HepG2 (cell line): ENCODE data around the gene ATP13A4. TPM values are rescaled to one million over a fixed set of nuclear protein-coding genes. Genes with fewer than 3 reads are reported as not detected.

Experiments used
- ATAC-seq: fragments of 200-7000 bp; cut with Tn5 transposase; 3 replicates; pipeline ENCODE4 v1.9.1; 2020; ENCODE audit warnings: mild to moderate bottlenecking, moderate library complexity
- BruUV-seq: library from RNA; stranded (reverse); fragments of 400-500 nt; replicated peaks from 2 replicates; lab custom pipeline; 2021; lab: Mats Ljungman, UMichigan
- CTCF ChIA-PET: fragments of 300-600 bp; formaldehyde crosslinking; extraction: SDS; loops from one replicate; lab custom pipeline; 2021; ENCODE audit warnings: low total read pairs, inconsistent platforms, low intra/inter-chr PET ratio; lab: Yijun Ruan, JAX
- POLR2A ChIA-PET: fragments of 350-600 bp; sonication (Branson Sonifier 250); formaldehyde crosslinking; loops from one replicate; lab custom pipeline; 2020; ENCODE audit warnings: antibody characterized with exemption, inconsistent platforms; lab: Yijun Ruan, JAX
- DNase-seq: peaks from one replicate; pipeline ENCODE4 v3.0.0-alpha.2; 2015; ENCODE audit warnings: low spot score
- FAIRE-seq: peaks from 3 replicates; lab custom pipeline; 2011; peaks lifted over from hg19 to GRCh38; lab: Jason Lieb, UNC
- H2AFZ ChIP-seq: one replicate; pipeline ENCODE4 v1.6.1; 2011; ENCODE audit warnings: low read length, inconsistent platforms
- H3K27ac ChIP-seq: fragments of 300-600 bp; 3 replicates; pipeline ENCODE4 v1.8.0; 2011; ENCODE audit warnings: mixed run types, mild to moderate bottlenecking, mixed read lengths, low read length, inconsistent platforms; ENCODE audit not compliant: insufficient read depth; ENCODE audit errors: extremely low read length
- H3K27me3 ChIP-seq, 2 experiments: fragments of 200-600 bp in 1 of 2; 2 replicates in 1 of 2; 3 replicates in 1 of 2; pipeline versions ENCODE4 v1.6.0 to v1.8.0; 2011; ENCODE audit warnings: low read length in 2 of 2, mild to moderate bottlenecking in 2 of 2, moderate library complexity in 2 of 2, inconsistent platforms in 1 of 2; ENCODE audit not compliant: insufficient read depth in 2 of 2, control insufficient read depth in 1 of 2
- H3K36me3 ChIP-seq, 2 experiments: fragments of 200-600 bp in 1 of 2; replicated peaks in 1 of 2; 2 replicates in 1 of 2; 3 replicates in 1 of 2; pipeline versions ENCODE4 v1.5.1 to v1.8.0; 2011; ENCODE audit warnings: low read length in 2 of 2, inconsistent platforms in 1 of 2; ENCODE audit not compliant: insufficient read depth in 2 of 2, control insufficient read depth in 1 of 2
- H3K4me1 ChIP-seq: 2 replicates; pipeline ENCODE4 v1.5.1; 2012; ENCODE audit warnings: low read length, inconsistent platforms; ENCODE audit not compliant: insufficient read depth
- H3K4me2 ChIP-seq: 2 replicates; pipeline ENCODE4 v1.6.0; 2011; ENCODE audit warnings: low read depth, low read length, inconsistent platforms
- H3K4me3 ChIP-seq, 3 experiments: fragments of 200-600 bp in 1 of 3; sonication (generic), shearing (Covaris generic) in 1 of 3; replicated peaks in 1 of 3; 2 replicates each; pipeline ENCODE4 v1.5.1; 2011 to 2016; ENCODE audit warnings: low read length in 3 of 3, inconsistent platforms in 2 of 3, low read depth in 2 of 3, mild to moderate bottlenecking in 2 of 3, control low read depth in 1 of 3, mixed read lengths in 1 of 3; ENCODE audit not compliant: insufficient read depth in 1 of 3
- H3K79me2 ChIP-seq: one replicate; pipeline ENCODE4 v1.6.1; 2011; ENCODE audit warnings: low read length, inconsistent platforms; ENCODE audit not compliant: insufficient read depth
- H3K9ac ChIP-seq: 2 replicates; pipeline ENCODE4 v1.6.0; 2011; ENCODE audit warnings: mild to moderate bottlenecking, low read depth, low read length, inconsistent platforms; ENCODE audit not compliant: insufficient read depth
- H3K9me3 ChIP-seq: 2 replicates; pipeline ENCODE4 v1.5.1; 2012; ENCODE audit warnings: mild to moderate bottlenecking, low read length
- H4K20me1 ChIP-seq: 2 replicates; pipeline ENCODE4 v1.6.0; 2011; ENCODE audit warnings: inconsistent platforms, mild to moderate bottlenecking, low read length, moderate library complexity; ENCODE audit not compliant: insufficient read depth
- ARNTL ChIP-seq: sonication (generic); formaldehyde crosslinking; IDR thresholded peaks from 2 replicates; pipeline ENCODE4 v1.4.0; 2020; ENCODE audit warnings: mild to moderate bottlenecking, missing genetic modification reagents
- FOSL1 ChIP-seq: sonication (generic); formaldehyde crosslinking; IDR thresholded peaks from 2 replicates; pipeline ENCODE4 v1.9.0; 2021; ENCODE audit warnings: missing genetic modification reagents, borderline replicate concordance
- GATA4 ChIP-seq: sonication (generic); IDR thresholded peaks from 2 replicates; pipeline ENCODE4 v1.6.1; 2016; ENCODE audit warnings: antibody characterized with exemption, low read depth, borderline replicate concordance
- HOXD1 ChIP-seq: sonication (generic); formaldehyde crosslinking; IDR thresholded peaks from 2 replicates; pipeline ENCODE4 v1.5.0; 2020; ENCODE audit warnings: missing genetic modification reagents
- IRF2 ChIP-seq: IDR thresholded peaks from 2 replicates; pipeline ENCODE4 v1.6.1; 2018; ENCODE audit warnings: missing genetic modification reagents, missing compliant biosample characterization
- KMT2B ChIP-seq: IDR thresholded peaks from 2 replicates; pipeline ENCODE4 v1.6.1; 2016; ENCODE audit warnings: missing genetic modification reagents, missing compliant biosample characterization
- NFE2 ChIP-seq: sonication (generic); formaldehyde crosslinking; IDR thresholded peaks from 2 replicates; pipeline ENCODE4 v1.4.0; 2020; ENCODE audit warnings: missing genetic modification reagents
- NFKBIZ ChIP-seq: IDR thresholded peaks from 2 replicates; pipeline ENCODE4 v1.6.1; 2018; ENCODE audit warnings: missing genetic modification reagents, missing compliant biosample characterization
- NKX3-1 ChIP-seq: sonication (generic); formaldehyde crosslinking; IDR thresholded peaks from 2 replicates; pipeline ENCODE4 v1.5.0; 2020; ENCODE audit warnings: missing genetic modification reagents
- REL ChIP-seq: sonication (generic); formaldehyde crosslinking; conservative IDR thresholded peaks from 2 replicates; pipeline ENCODE4 v1.8.0; 2022; ENCODE audit warnings: mild to moderate bottlenecking, missing genetic modification reagents, moderate library complexity
- SOX6 ChIP-seq, 2 experiments: fragments of 450-650 bp in 1 of 2; sonication (generic) in 1 of 2; formaldehyde crosslinking in 1 of 2; IDR thresholded peaks; 2 replicates each; pipeline versions ENCODE4 v1.4.0 to v1.6.1; 2017 to 2020; ENCODE audit warnings: antibody characterized with exemption in 1 of 2, mild to moderate bottlenecking in 1 of 2, missing genetic modification reagents in 1 of 2
- TBX3 ChIP-seq: fragments of 450-650 bp; IDR thresholded peaks from 2 replicates; pipeline ENCODE4 v1.6.1; 2017; ENCODE audit warnings: antibody characterized with exemption, mild to moderate bottlenecking, inconsistent platforms, borderline replicate concordance
- ZBTB42 ChIP-seq: sonication (generic); formaldehyde crosslinking; IDR thresholded peaks from 2 replicates; pipeline ENCODE4 v1.5.0; 2020; ENCODE audit warnings: mild to moderate bottlenecking, missing genetic modification reagents
- ZNF333 ChIP-seq: sonication (generic); formaldehyde crosslinking; IDR thresholded peaks from 2 replicates; pipeline ENCODE4 v1.4.0; 2020; ENCODE audit warnings: mild to moderate bottlenecking, missing genetic modification reagents, borderline replicate concordance
- ZNF713 ChIP-seq: sonication (generic); formaldehyde crosslinking; IDR thresholded peaks from 2 replicates; pipeline ENCODE4 v1.4.0; 2020; ENCODE audit warnings: mild to moderate bottlenecking, missing genetic modification reagents
- WGBS: methylation state at CpG from one replicate; pipeline ENCODE4 v1.1.6; 2017; ENCODE audit warnings: low lambda C conversion rate; 5-methylcytosine and 5-hydroxymethylcytosine counted together
- in situ Hi-C: cut with HindIII; loops from 2 replicates; pipeline ENCODE4 v1.10.0; 2017; ENCODE audit warnings: low pct_unique_long_range_greater_than_20kb; ENCODE audit not compliant: extremely low pct_ligation_motif_present
- intact Hi-C: fragments of 100-400 bp; cut with micrococcal nuclease; formaldehyde crosslinking; loops from one replicate; pipeline ENCODE4 v1.10.0; 2022; ENCODE audit not compliant: unreplicated experiment
- polyA plus RNA-seq, 8 experiments: library from polyadenylated mRNA; depleted of rRNA in 3 of 8; stranded (reverse) in 7 of 8; unstranded in 1 of 8; fragments of >200 nt; fragmentation: Illumina TruSeq in 4 of 8; extraction: Trizol in 4 of 8; gene quantifications; 2 replicates each; pipeline versions ENCODE4 v1.2.1 to v1.2.3, GENCODE V29; 2011 to 2016; ENCODE audit warnings: low read depth in 4 of 8, missing spikeins in 1 of 8, mixed read lengths in 1 of 8; ENCODE audit not compliant: insufficient read depth in 1 of 8
- total RNA-seq, 5 experiments: library from RNA; depleted of rRNA; stranded (reverse); fragments of >200 nt; fragmentation: Illumina TruSeq; extraction: Trizol; gene quantifications; 2 replicates each; pipeline ENCODE4 v1.2.3, GENCODE V29; 2016; ENCODE audit warnings: low read depth in 1 of 5
- TF ChIP-seq, protein P1 (sequence below): IDR thresholded peaks from 2 replicates; pipeline ENCODE4 v1.6.1; 2016; ENCODE audit warnings: low read depth, control low read depth
- TF ChIP-seq, protein P2 (sequence below): sonication (generic); formaldehyde crosslinking; IDR thresholded peaks from 2 replicates; pipeline ENCODE4 v1.5.0; 2020; ENCODE audit warnings: mild to moderate bottlenecking, missing genetic modification reagents
- TF ChIP-seq, protein P3 (sequence below): sonication (generic); formaldehyde crosslinking; IDR thresholded peaks from 2 replicates; pipeline ENCODE4 v1.4.0; 2020; ENCODE audit warnings: missing genetic modification reagents
- TF ChIP-seq, protein P4 (sequence below): sonication (generic); formaldehyde crosslinking; IDR thresholded peaks from 2 replicates; pipeline ENCODE4 v1.8.1; 2023; ENCODE audit warnings: mild to moderate bottlenecking, moderate library complexity, missing genetic modification reagents

ATP13A4 gene
- total and polyA plus RNA-seq, 2 of the 13 experiments (the other 11 are each of a cell fraction or from before 2014, with no cell fraction given): 0.01 to 0.07 TPM

DNA sequence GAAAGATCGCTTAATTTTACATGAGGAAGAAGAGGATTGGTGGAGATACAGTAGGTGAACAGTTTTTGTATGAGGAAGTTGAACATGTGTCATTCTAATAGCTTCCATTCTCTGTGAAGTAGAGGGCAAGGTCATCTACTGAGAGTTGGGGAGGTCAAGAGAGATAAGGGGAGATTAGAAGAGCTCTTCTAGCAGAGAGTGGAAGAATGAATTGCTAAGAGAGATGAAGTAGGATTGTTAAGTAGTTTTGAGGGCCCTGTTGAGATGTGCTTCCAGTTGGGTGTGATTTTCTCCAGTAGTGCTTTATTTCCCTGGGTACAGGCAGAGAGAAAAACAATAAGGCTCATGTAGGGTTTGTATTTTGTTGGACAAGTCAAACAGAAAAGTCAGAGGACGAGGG lies 43.5 kb upstream of the ATP13A4 start:
- peaks cover 4 to 44% of the 10 kb centered on the region in 2 experiments; a peak in 4 of 5 replicates for H3K36me3 ChIP-seq
- ChIA-PET CTCF (no interaction called here), POLR2A (no interaction called here)

More for the DNA sequence above, 43.5 kb upstream of the ATP13A4 start:
- Histone ChIP-seq H2AFZ (no peak overlapping the region), H3K4me1 (peaks cover 25% of the 10 kb centered on the region), H3K9ac (no peak overlapping the region), H3K79me2 (peaks cover 82% of the 10 kb centered on the region), H3K27me3 (peaks cover 0 to 5% of the 10 kb centered on the region in 2 experiments; a peak in 1 of 5 replicates), H3K9me3 (no peaks in the 10 kb centered on the region), H3K4me3 (no peak overlapping the region), H4K20me1 (peaks cover 5% of the 10 kb centered on the region; the same call in 1 of the 2 replicates), H3K4me2 (no peak overlapping the region), H3K27ac (no peak overlapping the region)
- FAIRE-seq: no peak
- no peak for ATAC-seq
- TF ChIP-seq NFKBIZ (CRISPR knock-in tag): no peak
- TF ChIP-seq, protein P1, sequence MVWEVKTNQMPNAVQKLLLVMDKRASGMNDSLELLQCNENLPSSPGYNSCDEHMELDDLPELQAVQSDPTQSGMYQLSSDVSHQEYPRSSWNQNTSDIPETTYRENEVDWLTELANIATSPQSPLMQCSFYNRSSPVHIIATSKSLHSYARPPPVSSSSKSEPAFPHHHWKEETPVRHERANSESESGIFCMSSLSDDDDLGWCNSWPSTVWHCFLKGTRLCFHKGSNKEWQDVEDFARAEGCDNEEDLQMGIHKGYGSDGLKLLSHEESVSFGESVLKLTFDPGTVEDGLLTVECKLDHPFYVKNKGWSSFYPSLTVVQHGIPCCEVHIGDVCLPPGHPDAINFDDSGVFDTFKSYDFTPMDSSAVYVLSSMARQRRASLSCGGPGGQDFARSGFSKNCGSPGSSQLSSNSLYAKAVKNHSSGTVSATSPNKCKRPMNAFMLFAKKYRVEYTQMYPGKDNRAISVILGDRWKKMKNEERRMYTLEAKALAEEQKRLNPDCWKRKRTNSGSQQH (CRISPR knock-in tag): no peak
- no peak for TF ChIP-seq FOSL1 (CRISPR knock-in tag)
- TF ChIP-seq HOXD1 (CRISPR knock-in tag): no peak
- TF ChIP-seq, protein P2, sequence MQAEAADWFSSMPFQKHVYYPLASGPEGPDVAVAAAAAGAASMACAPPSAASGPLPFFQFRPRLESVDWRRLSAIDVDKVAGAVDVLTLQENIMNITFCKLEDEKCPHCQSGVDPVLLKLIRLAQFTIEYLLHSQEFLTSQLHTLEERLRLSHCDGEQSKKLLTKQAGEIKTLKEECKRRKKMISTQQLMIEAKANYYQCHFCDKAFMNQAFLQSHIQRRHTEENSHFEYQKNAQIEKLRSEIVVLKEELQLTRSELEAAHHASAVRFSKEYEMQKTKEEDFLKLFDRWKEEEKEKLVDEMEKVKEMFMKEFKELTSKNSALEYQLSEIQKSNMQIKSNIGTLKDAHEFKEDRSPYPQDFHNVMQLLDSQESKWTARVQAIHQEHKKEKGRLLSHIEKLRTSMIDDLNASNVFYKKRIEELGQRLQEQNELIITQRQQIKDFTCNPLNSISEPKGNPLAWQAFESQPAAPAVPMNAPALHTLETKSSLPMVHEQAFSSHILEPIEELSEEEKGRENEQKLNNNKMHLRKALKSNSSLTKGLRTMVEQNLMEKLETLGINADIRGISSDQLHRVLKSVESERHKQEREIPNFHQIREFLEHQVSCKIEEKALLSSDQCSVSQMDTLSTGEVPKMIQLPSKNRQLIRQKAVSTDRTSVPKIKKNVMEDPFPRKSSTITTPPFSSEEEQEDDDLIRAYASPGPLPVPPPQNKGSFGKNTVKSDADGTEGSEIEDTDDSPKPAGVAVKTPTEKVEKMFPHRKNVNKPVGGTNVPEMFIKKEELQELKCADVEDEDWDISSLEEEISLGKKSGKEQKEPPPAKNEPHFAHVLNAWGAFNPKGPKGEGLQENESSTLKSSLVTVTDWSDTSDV (CRISPR knock-in tag): no peak
- no peak for TF ChIP-seq GATA4
- no peak for TF ChIP-seq ZNF713 (CRISPR knock-in tag)
- TF ChIP-seq NKX3-1: no peak
- no peak for TF ChIP-seq ARNTL (CRISPR knock-in tag)
- TF ChIP-seq TBX3: no peak
- TF ChIP-seq IRF2: no peak
- TF ChIP-seq ZNF333: no peak
- TF ChIP-seq ZBTB42 (CRISPR knock-in tag): no peak
- TF ChIP-seq, protein P3, sequence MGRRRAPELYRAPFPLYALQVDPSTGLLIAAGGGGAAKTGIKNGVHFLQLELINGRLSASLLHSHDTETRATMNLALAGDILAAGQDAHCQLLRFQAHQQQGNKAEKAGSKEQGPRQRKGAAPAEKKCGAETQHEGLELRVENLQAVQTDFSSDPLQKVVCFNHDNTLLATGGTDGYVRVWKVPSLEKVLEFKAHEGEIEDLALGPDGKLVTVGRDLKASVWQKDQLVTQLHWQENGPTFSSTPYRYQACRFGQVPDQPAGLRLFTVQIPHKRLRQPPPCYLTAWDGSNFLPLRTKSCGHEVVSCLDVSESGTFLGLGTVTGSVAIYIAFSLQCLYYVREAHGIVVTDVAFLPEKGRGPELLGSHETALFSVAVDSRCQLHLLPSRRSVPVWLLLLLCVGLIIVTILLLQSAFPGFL: no peak
- TF ChIP-seq KMT2B: no peak
- TF ChIP-seq REL (CRISPR knock-in tag): no peak
- no peak for TF ChIP-seq SOX6 (IDR thresholded peaks at IDR 0.05)
- TF ChIP-seq SOX6 (CRISPR knock-in tag; IDR thresholded peaks at IDR 0.05): no peak
- TF ChIP-seq NFE2: no peak
- TF ChIP-seq, protein P4, sequence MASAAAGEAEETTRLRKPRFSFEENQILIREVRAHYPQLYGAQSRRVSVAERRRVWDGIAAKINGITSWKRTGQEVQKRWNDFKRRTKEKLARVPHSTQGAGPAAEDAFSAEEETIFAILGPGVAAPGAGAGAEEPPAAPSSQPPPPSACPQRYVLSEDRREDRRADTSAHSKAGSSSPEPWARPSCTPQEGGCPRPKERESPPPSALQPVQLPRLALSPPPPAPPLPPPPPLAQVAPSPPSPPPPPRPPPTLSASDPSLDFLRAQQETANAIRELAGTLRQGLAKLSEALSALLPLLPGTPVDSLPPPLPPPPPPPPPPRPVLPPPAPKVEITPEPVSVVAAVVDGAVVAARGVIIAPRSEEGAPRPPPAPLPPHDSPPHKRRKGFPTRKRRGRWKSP (CRISPR knock-in tag): no peak
- no peak for DNase-seq
- in situ Hi-C loops (loop anchor here (25.0 kb wide), 1 partner anchor 686 kb away; the partner anchor contains the start of gene MB21D2), intact Hi-C loops (loop anchor here (10.0 kb wide), 2 partner anchors 537 to 703 kb away; partner anchors contain the start of gene HES1)
- no TSS peak for BruUV-seq
- WGBS: 97% methylated on average over 2 of the region's 2 CpGs
